EH (cell line): ENCODE data around the gene TRIM28.
"Not testable (repeated sequence)": the region's sequence is repeated elsewhere in the genome, so short reads cannot be mapped to it uniquely, and the experiment has no call there.

Experiments
- DNase-seq: peaks from one replicate; pipeline ENCODE4 v3.0.0-alpha.2; 2015; ENCODE audit warnings: low read depth

The TRIM28 gene

GRCh38 chr19:58561373-58562121 is 17.7 kb downstream of the TRIM28 start:
- DNase-seq: no peak

GRCh38 chr19:58562122-58563033 is 18.5 kb downstream of the TRIM28 start:
- peak; percentile 51 for DNase-seq

GRCh38 chr19:58563034-58563573 is 19.2 kb downstream of the TRIM28 start:
- peak; percentile 33 for DNase-seq

GRCh38 chr19:58563823-58564222 is 20.0 kb downstream of the TRIM28 start:
- DNase-seq: no peak

- no peak for DNase-seq
Observed at GRCh38 chr19:58566989-58567388, 23.1 kb downstream of the TRIM28 start.

GRCh38 chr19:58568453-58569130 is 24.7 kb downstream of the TRIM28 start:
- DNase-seq: no peak

- DNase-seq: no peak
Observed at GRCh38 chr19:58569191-58569942, 25.5 kb downstream of the TRIM28 start.

- no peak for DNase-seq
Observed at GRCh38 chr19:58569943-58570670, 26.2 kb downstream of the TRIM28 start.

- no peak for DNase-seq
Observed at GRCh38 chr19:58570770-58571574, 27.1 kb downstream of the TRIM28 start.

GRCh38 chr19:58571575-58571947 is 27.7 kb downstream of the TRIM28 start:
- DNase-seq: no peak

- DNase-seq: no peak
Observed at GRCh38 chr19:58572026-58572817, 28.4 kb downstream of the TRIM28 start.

GRCh38 chr19:58572818-58573657 is 29.2 kb downstream of the TRIM28 start, which contains the start of gene MZF1:
MZF1 (minus strand) TSS chr19:58573335; CDS start chr19:58571389, 1,946 bp downstream.
- peak; percentile 100 for DNase-seq

GRCh38 chr19:58573658-58574164 is 29.8 kb downstream of the TRIM28 start:
- DNase-seq: no peak

- DNase-seq: peak; percentile 92
Observed at GRCh38 chr19:58575183-58576041, 31.5 kb downstream of the TRIM28 start.

GRCh38 chr19:58577581-58577980 is 33.7 kb downstream of the TRIM28 start:
- not testable (repeated sequence) for DNase-seq

GRCh38 chr19:58578012-58578925 is 34.4 kb downstream of the TRIM28 start:
- DNase-seq: no peak
